AG10803 (cell line): ENCODE measurements around the gene ADARB2.

ENCODE experiments used
- DNase-seq: peaks from one replicate; pipeline ENCODE4 v3.0.0; 2010; ENCODE audit warnings: low read depth
- H3K4me3 ChIP-seq: 2 replicates; pipeline ENCODE4 v1.5.1; 2011; ENCODE audit warnings: mild to moderate bottlenecking, low read length, control low read depth
- CTCF ChIP-seq: conservative IDR thresholded peaks from 2 replicates; pipeline ENCODE4 v1.5.1; 2011; ENCODE audit warnings: mild to moderate bottlenecking, low read length, control low read depth, inconsistent platforms

ADARB2 gene

DNA sequence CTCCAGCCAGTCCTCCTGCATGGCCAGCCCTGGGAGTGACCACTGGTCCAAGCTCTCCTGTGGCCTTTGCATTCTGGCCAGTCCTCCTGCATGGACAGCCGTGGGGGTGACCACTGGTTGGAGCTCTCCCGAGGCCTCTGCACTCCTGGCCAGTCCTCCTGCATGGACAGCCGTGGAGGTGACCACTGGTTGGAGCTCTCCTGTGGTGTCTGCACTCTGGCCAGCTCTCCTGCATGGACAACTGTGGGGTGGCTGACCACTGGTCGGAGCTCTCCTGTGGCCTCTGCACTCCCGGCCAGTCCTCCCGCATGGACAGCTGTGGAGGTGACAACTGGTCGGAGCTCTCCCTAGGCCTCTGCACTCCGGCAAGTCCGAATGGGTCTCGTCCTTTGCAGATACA lies 28.7 kb upstream of the ADARB2 start:
- H3K4me3 ChIP-seq = no peak overlapping the region
- no peak for TF ChIP-seq CTCF
- no peak for DNase-seq

DNA sequence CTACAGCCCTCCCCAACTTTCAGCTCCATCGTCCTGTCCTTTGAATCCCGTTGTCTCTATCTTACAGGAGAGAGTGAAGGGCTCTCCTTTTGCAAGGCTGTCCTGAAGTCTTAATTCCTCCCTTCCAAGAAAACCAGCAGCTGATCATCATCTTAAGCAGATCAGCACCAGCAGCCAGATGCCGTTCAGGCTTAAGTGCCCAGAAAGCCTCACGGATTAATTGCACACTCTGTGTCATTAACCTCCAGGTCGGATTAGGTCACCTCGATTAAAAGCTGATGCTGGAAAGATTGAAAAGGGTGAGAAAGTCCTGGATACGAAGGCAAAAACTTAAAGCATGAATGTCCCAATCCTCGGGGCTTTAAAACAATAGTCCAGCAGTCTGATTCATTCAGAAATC lies 24.8 kb upstream of the ADARB2 start:
- no peak overlapping the region for H3K4me3 ChIP-seq
- no peak for TF ChIP-seq CTCF
- no peak for DNase-seq

DNA sequence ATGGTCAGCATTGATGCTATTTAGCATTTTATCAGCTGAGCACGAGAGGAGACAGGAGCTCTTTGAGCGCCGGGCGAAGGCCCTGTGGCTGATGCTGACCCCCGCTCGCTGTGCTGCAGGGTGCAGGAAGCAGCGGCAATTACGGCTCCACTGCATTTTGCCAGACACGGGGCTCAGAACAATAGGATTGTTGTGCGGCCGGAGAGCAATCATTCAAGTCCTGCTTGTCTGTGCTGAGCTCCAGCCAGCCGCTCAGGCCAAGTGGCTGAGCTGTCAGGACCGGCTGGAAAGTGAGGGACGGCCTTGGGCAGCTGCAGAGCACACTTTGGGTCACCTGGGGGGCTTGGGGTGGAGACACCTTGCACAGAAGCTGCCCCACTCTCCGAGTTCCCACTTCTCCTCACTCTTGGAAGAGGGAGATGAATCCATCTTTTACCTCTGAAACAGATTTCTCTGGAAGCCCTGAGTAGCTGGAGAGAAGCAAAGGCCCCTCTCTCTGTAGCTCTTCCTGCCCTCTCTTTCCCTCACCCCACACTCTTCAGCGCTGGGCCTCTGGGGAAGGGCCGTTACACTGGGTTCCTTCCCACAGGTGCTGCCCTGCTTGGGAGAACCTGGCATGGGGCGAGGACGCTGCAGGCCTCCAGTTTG lies 17.3 kb upstream of the ADARB2 start:
- no peak for DNase-seq
- H3K4me3 ChIP-seq = no peak overlapping the region
- TF ChIP-seq CTCF = no peak

- H3K4me3 ChIP-seq = no peak overlapping the region
- DNase-seq = no peak
- TF ChIP-seq CTCF = no peak
Observed at GRCh38 chr10:1752153-1752552, 14.8 kb upstream of the ADARB2 start.

DNA sequence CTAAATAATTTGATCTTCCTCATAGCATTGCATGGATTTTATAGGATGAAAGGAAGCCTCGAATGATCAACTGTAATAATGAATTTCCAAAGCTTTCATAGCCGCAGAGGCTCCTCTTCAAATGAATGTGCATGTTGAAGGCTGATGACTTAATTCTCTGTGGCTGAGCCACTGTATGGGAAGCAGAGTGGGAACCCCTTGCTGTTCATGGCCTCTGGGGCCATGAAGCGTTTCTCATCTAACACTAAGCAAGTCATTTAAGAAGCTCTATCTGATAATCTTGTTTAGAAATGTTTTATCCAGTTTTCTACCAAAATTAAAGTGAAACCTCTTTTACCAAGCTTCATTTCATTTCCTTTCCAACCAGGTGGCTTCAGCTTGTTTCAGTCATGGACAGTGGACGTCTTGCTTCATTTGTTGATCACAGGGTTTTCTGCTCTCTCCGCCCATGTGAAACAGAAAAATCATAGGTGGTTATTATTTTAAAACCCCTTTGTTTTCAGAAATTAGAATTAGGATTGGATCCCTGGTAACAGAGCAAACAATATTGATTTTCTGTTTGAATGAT lies 10.3 kb upstream of the ADARB2 start:
- H3K4me3 ChIP-seq = no peak overlapping the region
- TF ChIP-seq CTCF = no peak
- DNase-seq = no peak

- H3K4me3 ChIP-seq = no peak overlapping the region
- no peak for TF ChIP-seq CTCF
- DNase-seq = no peak
Observed at GRCh38 chr10:1746796-1747195, 9.5 kb upstream of the ADARB2 start.

- DNase-seq = no peak
- TF ChIP-seq CTCF = no peak
- H3K4me3 ChIP-seq = no peak overlapping the region
Observed at GRCh38 chr10:1745780-1746456, 8.6 kb upstream of the ADARB2 start.
